Chondrocyte (in vitro differentiated cells): Measurements from ENCODE around the gene CD8A. TPM values are rescaled to one million over a fixed set of nuclear protein-coding genes. Genes with fewer than 3 reads are reported as not detected.
A peak's percentile ranks its signal among the peaks of the same experiment; 100 is the strongest.
"Not testable (repeated sequence)": the region's sequence is repeated elsewhere in the genome, so short reads cannot be mapped to it uniquely, and the experiment has no call there.

Source experiments
- DNase-seq: peaks from one replicate; pipeline ENCODE4 v3.0.0; 2021; ENCODE audit warnings: mixed read lengths, low spot score
- H3K27ac Mint-ChIP-seq: one replicate; pipeline ENCODE4 v1.8.0; 2021; ENCODE audit warnings: mild to moderate bottlenecking, moderate library complexity, mixed read lengths; ENCODE audit not compliant: unreplicated experiment
- H3K27me3 Mint-ChIP-seq: 2 replicates; pipeline ENCODE4 v1.8.0; 2021; ENCODE audit warnings: low read depth, mixed read lengths
- H3K36me3 Mint-ChIP-seq: 2 replicates; pipeline ENCODE4 v1.8.0; 2021; ENCODE audit warnings: low read depth, mixed read lengths
- H3K4me1 Mint-ChIP-seq: 2 replicates; pipeline ENCODE4 v1.8.0; 2021; ENCODE audit warnings: low read depth, mild to moderate bottlenecking, mixed read lengths
- H3K4me3 Mint-ChIP-seq: one replicate; pipeline ENCODE4 v1.8.0; 2021; ENCODE audit warnings: mild to moderate bottlenecking, moderate library complexity, mixed read lengths; ENCODE audit not compliant: unreplicated experiment
- H3K9me3 Mint-ChIP-seq: 2 replicates; pipeline ENCODE4 v1.8.0; 2021; ENCODE audit warnings: low read depth, mixed read lengths
- CTCF ChIP-seq: fragments of 200-600 bp; sonication (generic); IDR thresholded peaks from 2 replicates; pipeline ENCODE4 v1.5.0; 2021; ENCODE audit warnings: antibody characterized with exemption, mild to moderate bottlenecking, moderate library complexity
- long read RNA-seq: library from polyadenylated mRNA; stranded (forward); transcript quantifications from one replicate; pipeline ENCODE4 v2.0.0, GENCODE V29; 2021
- total RNA-seq: library from RNA; stranded (reverse); gene quantifications from 3 replicates; pipeline ENCODE4 v1.2.1, GENCODE V29; 2021

The CD8A gene
- not detected in 3 replicates for total RNA-seq
- long read RNA-seq, result 0 reads

- H3K36me3 Mint-ChIP-seq, result peaks cover 12% of the 10 kb centered on the region
- no peak for TF ChIP-seq CTCF
- H3K9me3 Mint-ChIP-seq, result peaks cover 10% of the 10 kb centered on the region
- H3K27me3 Mint-ChIP-seq, result peaks cover 76% of the 10 kb centered on the region
- H3K4me1 Mint-ChIP-seq, result peaks cover 12% of the 10 kb centered on the region
- H3K27ac Mint-ChIP-seq, result no peak within 1 kb of the TSS
- peak within 1 kb of the TSS; percentile 56 for H3K4me3 Mint-ChIP-seq
- DNase-seq, result no peak
These were observed at the start of gene CD8A for GRCh38 chr2:86790676-86791572. TSS of gene CD8A (minus strand) at chr2:86790913. CDS start at chr2:86790825, 88 bp downstream.

DNA sequence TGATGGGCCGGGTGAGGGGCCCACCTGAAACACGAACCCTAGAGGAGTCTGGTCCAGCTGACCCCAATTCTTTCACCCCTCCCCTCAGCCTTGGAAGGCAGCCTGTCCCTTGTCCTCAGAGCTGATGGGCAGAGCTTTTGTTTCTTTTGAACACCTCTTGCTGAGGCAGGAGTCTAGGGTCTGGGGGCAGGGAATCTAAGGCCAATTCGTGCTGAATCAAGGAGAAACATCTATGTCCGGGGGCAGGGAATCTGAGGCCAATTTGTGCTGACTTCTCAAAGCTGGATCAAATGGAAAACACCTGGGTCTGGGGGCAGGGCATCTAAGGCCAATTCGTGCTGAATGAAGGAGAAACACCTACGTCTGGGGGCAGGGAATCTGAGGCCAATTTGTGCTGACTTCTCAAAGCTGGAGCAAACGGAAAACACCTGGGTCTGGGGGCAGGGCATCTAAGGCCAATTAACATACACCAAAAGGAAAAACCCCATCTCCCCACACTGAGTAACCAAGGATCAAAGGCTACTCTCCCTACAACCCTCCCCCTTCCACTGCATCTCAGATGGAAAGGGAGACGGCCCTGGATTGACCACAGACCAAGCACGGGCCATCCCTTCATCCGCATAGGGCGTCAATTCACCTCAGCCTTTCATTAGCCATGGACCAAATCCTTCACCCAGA is 49.3 kb upstream of the CD8A start:
- not testable (repeated sequence) for H3K9me3 Mint-ChIP-seq, H3K27me3 Mint-ChIP-seq, H3K27ac Mint-ChIP-seq, H3K36me3 Mint-ChIP-seq, H3K4me3 Mint-ChIP-seq, DNase-seq
- peaks cover 11% of the 10 kb centered on the region for H3K4me1 Mint-ChIP-seq

- H3K4me3 Mint-ChIP-seq, H3K9me3 Mint-ChIP-seq, H3K27ac Mint-ChIP-seq, DNase-seq, H3K36me3 Mint-ChIP-seq, H3K27me3 Mint-ChIP-seq: not testable (repeated sequence)
- peaks cover 11% of the 10 kb centered on the region for H3K4me1 Mint-ChIP-seq
These were observed 48.7 kb upstream of the CD8A start for GRCh38 chr2:86839455-86839854.

DNA sequence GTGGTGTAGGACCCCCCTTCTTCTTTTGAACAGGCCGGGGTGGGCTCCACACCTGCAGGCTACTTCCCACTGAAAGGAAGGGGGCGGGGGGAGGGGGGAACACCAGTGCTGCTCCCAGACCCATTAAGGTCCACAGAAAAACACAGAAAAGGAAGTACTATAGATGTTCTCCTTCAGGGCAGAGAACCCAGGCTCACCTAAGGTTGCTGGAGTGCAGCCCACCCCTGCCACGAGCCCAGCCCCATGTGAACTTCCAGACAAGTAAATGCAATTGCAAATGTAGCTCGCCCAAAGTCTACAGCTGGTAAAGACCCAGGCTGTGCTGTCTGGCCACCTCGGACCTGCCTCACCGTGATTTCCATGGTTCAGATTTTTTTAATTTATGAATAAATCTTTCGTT is 47.0 kb upstream of the CD8A start:
- H3K36me3 Mint-ChIP-seq, H3K9me3 Mint-ChIP-seq, DNase-seq, H3K4me3 Mint-ChIP-seq, H3K27me3 Mint-ChIP-seq: not testable (repeated sequence)
- Mint-ChIP-seq H3K4me1 (peaks cover 11% of the 10 kb centered on the region), H3K27ac (peak overlapping the region; percentile 32)

GRCh38 chr2:86836915-86837695 is 46.4 kb upstream of the CD8A start:
- not testable (repeated sequence) for H3K27me3 Mint-ChIP-seq, H3K36me3 Mint-ChIP-seq, H3K9me3 Mint-ChIP-seq, DNase-seq
- Mint-ChIP-seq H3K4me1 (peaks cover 11% of the 10 kb centered on the region), H3K27ac (peak overlapping the region; percentile 49), H3K4me3 (peak overlapping the region; percentile 31)

GRCh38 chr2:86835548-86835889 is 44.8 kb upstream of the CD8A start:
- H3K4me3 Mint-ChIP-seq, DNase-seq, H3K27ac Mint-ChIP-seq, H3K9me3 Mint-ChIP-seq, H3K36me3 Mint-ChIP-seq: not testable (repeated sequence)
- Mint-ChIP-seq H3K27me3 (peaks cover 13% of the 10 kb centered on the region), H3K4me1 (peaks cover 11% of the 10 kb centered on the region)

- Mint-ChIP-seq H3K9me3 (no peaks in the 10 kb centered on the region), H3K36me3 (no peaks in the 10 kb centered on the region), H3K27me3 (peaks cover 17% of the 10 kb centered on the region), H3K27ac (no peak overlapping the region), H3K4me3 (no peak overlapping the region), H3K4me1 (peaks cover 11% of the 10 kb centered on the region)
- TF ChIP-seq CTCF, result no peak
- no peak for DNase-seq
These were observed 42.6 kb upstream of the CD8A start for GRCh38 chr2:86833315-86833714.
